Cerebellar cortex (tissue), 1 donor: Measurements from ENCODE around the gene OR5A1.
A peak's percentile ranks its signal among the peaks of the same experiment; 100 is the strongest.
"Not testable (repeated sequence)": the region's sequence is repeated elsewhere in the genome, so short reads cannot be mapped to it uniquely, and the experiment has no call there.

Experiments used
- DNase-seq: peaks from one replicate; pipeline ENCODE4 v3.0.0-alpha.2; 2015; ENCODE audit warnings: low spot score

The OR5A1 gene

DNA sequence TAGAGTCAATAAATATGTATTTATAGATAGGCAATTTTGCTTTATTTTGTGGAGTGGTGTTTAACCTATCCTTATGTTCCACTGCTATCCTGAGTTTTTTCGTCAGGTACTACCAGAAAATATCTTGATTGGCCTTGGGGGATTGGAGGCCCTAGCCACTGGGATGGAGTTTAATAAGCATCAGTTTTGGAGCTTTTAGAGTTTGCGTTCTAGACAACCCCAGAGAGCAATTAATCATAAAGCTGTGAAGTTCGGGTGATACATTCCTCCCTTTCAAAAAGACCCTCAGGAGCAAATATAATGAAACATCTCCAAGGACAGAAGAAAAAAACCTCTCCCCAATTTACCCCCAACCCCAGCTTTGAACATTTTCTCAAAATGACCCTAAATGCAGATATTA, at the start of gene OR5A1:
OR5A1 (plus strand) TSS at position 301 of the 400 bp plus-strand sequence. CDS start 6,700 bp downstream, outside the sequence.
- no peak for DNase-seq

DNA sequence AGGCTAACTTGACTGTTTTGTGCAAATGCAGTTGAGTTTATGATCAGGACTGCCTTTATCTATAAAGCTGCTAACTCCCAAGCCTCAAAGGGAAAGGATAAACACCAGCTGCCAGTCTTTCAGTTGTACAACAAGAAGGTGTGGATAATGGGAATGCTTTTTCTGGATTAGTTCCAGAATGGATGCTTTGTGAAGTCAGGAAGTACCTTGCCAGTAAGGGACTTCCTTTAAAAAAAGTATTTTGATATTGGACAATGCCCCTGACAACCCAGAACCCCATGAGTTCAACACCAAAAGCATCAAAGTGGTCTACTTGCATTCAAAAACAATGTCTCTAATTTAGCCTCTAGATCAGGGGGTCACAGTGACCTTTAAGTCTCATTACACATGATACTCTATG, 42.1 kb upstream of the OR5A1 start:
- no peak for DNase-seq

DNA sequence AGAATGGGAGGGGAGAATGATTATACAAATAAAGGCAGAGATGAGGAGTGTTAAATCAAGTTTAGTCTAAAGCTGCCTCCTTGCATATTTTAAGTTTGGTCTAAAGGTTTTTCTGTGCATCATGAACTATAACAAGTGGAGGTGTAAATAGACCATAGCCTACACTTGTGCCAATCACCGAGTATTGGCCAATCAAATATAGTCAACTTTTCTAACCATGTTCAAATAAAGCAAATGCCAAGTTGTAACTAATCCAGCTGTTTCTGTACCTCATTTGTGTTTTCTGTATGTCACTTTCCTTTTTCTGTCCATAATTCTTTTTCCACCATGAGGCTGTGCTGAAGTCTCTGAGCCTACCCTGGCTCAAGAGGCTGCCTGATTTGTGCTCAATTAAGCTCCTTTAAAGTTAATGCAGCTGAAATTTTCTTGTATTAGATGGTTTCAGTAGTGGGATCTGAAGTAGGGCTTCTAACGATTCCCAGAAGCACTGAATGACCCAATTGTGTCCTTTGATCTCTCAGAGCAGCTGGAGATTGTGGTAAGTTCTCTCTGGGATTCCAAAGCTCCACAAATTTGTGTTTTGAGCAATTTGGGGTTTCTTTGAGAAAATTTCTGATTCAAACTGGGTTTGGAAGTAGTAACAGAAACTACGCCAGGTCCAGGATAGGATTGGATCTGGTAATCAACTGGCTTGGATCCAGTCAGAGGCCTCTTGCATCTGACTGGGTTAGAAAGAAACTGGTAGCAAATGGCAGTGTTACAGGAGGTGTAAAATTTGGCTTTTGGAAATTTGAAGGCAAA, 35.6 kb upstream of the OR5A1 start:
- DNase-seq, result no peak

DNA sequence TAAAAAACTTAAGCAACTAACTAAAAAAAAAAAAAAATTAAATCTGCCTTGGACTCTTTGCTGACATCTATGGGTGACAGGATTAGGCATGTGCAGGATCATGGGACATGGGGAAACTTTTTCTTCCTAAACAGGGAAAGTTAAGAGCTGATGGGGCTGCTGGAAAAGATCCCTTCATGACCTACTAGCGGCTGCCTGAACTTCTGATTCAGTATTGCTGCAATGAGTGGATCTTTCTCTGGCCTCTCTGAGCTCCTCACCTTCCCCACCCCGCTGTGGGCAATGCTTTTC, 35.1 kb upstream of the OR5A1 start:
- no peak for DNase-seq

DNA sequence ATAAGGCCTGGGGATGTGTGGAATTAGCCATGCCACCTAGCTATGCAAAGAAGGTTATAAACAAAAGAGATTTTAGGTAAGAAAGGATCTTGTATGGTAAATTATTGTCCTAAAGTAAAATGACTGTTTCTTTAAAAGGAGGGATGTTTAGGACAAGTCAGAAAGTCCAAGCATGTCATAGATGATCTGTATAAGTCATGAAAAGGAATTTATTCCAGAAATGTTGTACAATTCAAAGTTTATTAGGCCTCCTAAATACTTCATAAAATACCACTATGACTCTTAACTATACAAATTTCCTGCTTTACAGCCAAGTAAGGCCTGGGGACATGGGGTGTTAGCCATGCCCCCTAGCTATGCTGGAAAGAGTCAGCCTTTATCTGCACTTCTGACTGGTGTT, 32.7 kb upstream of the OR5A1 start:
- DNase-seq, result no peak

- no peak for DNase-seq
These were observed 22.6 kb upstream of the OR5A1 start for GRCh38 chr11:59413646-59414045.

GRCh38 chr11:59415111-59415510, 21.2 kb upstream of the OR5A1 start:
- DNase-seq, result no peak

GRCh38 chr11:59416613-59417012, 19.7 kb upstream of the OR5A1 start:
- peak; percentile 8 for DNase-seq

GRCh38 chr11:59417023-59417422, 19.2 kb upstream of the OR5A1 start:
- DNase-seq, result no peak

DNA sequence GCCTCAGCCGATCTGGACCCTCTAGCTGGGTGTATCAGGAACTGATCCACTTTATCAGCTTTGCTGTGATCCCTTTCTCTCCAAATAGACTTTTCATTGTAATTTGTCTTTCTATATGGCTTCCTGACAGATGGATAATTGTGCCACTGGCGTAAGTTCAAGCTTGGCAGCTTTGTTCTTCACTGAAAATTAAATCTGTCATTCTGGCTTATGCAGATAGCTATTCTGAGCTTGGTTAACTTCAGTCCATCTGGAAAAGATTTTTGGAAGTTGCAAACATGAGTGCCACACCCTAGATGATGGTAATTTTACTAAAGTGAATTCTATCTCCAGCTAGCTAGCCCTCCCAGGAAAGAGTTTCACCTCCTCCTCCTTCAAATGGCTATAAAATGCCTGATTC, 18.1 kb upstream of the OR5A1 start:
- DNase-seq, result peak; percentile 50

GRCh38 chr11:59423835-59424234, 12.4 kb upstream of the OR5A1 start:
- no peak for DNase-seq

GRCh38 chr11:59425131-59425530, 11.1 kb upstream of the OR5A1 start:
- DNase-seq, result no peak

DNA sequence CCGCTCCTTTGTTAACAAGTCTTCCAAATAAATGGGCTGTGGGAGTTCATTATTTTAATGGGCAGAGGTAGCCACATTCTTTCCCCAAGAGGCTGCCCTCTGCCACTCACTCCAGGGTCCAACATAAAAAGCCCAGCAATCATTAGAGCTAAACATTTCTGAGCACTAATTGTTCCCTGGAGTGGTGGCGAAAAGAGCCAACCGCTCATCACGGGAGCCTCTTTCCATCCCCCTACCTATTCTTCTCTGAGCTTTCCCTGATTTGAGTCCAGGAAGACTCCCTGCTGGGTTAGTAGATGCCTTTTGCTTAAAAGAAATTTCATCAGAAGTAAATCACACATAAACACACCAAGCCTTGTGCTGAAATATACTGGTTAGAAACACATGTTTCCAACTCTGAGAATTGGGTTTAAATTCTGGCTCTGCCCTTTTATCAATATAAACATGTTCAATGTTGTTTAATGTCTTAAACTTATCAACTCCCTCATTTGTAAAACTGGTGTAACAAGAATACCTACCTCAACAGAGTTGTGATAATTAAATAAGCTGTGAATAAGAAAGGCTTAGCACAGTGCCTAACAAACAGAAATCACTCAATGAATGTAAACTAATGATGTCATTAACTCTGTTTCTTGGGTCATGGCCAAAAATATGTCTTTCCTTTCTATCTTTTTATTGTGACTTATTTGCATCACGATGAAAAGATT, 9.8 kb upstream of the OR5A1 start, which contains the start of gene OR5A2:
OR5A2 (minus strand) TSS at position 53 of the 707 bp plus-strand sequence. CDS start 3,460 bp downstream, outside the sequence.
- DNase-seq, result no peak

DNA sequence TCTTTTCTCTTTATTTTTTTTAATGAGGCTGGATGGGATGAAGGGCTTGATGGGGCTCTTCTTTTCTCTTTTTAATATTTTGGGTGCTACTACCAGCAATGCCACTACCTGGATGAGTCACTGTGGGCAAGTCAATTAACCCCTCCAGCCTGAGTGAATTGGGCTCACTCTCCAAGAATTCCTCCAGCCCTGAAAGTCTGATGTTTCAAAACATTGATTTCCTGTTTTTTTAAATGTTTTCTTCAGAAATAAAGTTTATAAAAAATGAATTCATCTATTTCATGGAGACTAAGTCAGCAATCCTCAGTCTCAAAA, 9.2 kb upstream of the OR5A1 start:
- no peak for DNase-seq

DNA sequence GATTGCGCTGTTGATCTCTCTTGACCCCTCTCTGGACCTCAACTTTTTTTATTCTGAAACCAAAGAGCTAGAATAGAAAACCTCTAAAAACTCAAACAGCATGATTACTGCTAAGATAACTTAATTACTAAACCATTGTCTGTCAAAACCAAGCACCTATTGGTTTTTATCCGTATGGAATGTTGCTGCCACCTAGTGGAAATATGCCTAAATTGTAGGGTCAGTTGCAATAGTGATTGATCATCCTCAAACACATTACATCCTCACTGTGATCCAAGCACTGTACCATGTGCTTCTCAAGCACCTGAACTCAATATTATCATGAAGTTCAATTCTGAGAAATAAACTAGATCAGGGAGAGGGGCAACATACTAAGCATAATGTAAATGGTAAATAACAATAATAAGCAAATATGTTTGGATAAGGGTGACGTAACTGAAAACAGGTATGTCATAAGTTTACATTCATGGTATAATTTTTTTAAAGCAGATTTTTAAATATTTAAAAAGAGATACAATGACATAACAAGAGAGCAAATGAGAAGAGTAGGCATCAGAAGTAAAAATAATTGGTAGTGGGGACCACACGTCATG, 6.2 kb upstream of the OR5A1 start:
- peak; percentile 31 for DNase-seq

- DNase-seq, result no peak
These were observed 1.5 kb downstream of the OR5A1 start for GRCh38 chr11:59437770-59438169.

DNA sequence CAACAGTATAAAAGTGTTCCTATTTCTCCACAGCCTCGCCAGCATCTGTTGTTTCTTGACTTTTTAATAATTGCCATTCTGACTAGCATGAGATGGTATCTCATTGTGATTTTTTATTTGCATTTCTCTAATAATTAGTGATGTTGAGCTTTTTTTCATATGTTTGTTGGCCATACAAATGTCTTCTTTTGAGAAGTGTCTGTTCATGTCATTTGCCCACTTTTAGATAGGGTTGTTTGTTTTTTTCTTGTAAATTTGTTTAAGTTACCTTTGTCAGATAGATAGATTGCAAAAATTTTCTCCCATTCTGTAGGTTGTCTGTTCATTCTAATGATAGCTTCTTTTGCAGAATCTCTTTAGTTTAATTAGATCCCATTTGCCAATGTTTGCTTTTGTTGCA, 9.4 kb downstream of the OR5A1 start:
- not testable (repeated sequence) for DNase-seq

- DNase-seq, result no peak
These were observed 12.2 kb downstream of the OR5A1 start for GRCh38 chr11:59448484-59448883.

DNA sequence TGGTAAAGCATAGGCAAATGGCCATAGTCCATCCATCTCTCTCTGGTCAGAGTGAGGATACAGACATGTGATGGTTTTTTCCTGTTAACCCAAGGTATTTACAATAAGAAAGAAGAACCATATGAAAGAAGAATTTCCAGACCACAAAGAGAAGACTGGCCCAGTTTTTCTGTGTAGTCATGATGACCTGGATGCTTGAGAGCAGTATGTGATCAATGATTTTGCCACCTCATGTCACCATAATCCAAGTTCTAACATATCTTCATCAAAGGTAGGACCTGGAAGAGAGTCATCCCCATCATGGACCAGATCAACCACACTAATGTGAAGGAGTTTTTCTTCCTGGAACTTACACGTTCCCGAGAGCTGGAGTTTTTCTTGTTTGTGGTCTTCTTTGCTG, 20.4 kb downstream of the OR5A1 start, which contains the start of gene OR4D6:
OR4D6 (plus strand) TSS at position 301 of the 400 bp plus-strand sequence; CDS start at position 301, 0 bp downstream.
- no peak for DNase-seq

DNA sequence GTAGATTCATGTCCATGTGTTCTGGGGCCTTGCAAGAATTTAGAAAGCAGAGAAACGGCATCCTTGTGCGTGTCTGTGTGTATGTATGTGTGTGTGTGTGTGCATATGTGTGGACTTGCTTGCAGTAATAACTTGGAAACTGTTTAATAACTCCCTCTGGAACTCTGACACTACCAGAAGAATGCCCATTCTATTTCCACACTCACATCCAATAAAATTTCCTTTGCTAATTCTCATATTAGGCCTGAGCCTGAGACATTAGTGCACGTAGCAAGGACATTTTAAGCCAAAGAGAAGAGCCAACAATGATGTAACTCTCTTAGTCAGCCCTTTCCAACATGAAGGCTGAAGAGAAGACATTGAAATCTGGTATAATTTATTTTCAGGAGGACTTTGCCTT, 23.6 kb downstream of the OR5A1 start:
- no peak for DNase-seq

GRCh38 chr11:59463190-59463641, 26.9 kb downstream of the OR5A1 start:
- no peak for DNase-seq

DNA sequence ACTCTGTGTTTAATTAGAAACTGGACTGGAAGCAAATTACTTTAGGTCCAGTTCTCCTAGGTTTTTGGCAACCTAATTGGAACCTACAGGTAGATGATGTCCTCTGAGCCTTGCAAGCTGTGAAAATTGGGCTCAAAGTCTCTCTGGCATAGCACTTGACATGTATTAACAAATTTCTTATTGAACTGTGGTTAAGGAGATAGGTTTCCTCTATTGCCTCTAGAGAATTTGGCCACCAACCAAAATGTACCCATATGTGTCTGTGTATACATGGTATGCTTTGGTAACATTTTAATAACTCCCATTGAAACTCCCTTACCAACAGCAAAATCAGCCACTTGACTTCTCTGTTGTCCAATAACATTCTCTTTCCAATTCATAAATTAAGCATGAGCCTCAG, 36.7 kb downstream of the OR5A1 start, which contains the start of gene OR4D10:
OR4D10 (plus strand) TSS at position 301 of the 400 bp plus-strand sequence. CDS start 4,115 bp downstream, outside the sequence.
- no peak for DNase-seq

GRCh38 chr11:59475176-59475575, 38.9 kb downstream of the OR5A1 start:
- DNase-seq, result no peak
